Measurements from ENCODE around the gene SLC38A8.

The SLC38A8 gene

DNA sequence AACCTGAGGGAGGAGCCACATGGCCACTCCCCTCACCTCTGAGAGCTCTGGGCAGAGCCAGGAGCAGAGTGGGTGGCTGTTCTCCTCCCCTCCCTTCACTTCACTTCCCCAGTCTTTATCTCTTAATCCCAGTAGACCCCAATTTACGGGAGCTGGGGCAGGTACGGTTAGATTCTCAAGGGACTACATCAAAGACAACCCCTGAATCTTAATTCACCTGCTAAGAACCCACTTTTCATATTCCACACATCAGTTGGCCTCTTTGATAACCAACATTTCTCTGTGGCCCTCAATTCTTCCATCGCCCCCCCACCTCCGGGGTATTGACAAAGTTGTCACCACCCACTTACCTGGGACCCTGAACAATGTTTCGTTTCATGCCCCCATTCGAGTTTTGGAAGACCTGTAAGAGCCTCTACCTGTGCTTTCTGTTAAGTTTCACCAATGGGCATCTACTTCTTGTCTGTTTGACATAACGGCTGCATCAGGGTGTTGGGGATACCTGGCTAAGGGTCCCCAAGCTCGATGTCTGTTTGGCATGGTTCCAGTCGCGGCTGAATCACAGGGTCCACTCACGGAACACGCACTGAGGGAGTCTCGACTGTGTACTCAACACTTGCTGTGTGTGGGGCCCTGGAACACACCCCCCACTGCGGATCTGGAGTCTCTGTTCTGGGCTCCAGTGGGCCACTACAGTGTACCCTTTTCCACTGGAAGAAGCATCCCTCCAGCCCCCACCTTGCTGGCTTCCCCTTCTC, 27.8 kb downstream of the SLC38A8 start:
- TF ChIP-seq CTCF (IDR thresholded peaks at IDR 0.05; ENCODE audit: extremely low read depth, insufficient read depth, missing control alignments), result no peak
- in situ Hi-C loops (cut with MboI; ENCODE audit: low pct_unique_long_range_greater_than_20kb, low sequenced_read_pairs, unreplicated experiment), result no loop called here
- no peak for DNase-seq (ENCODE audit: low spot score)

DNA sequence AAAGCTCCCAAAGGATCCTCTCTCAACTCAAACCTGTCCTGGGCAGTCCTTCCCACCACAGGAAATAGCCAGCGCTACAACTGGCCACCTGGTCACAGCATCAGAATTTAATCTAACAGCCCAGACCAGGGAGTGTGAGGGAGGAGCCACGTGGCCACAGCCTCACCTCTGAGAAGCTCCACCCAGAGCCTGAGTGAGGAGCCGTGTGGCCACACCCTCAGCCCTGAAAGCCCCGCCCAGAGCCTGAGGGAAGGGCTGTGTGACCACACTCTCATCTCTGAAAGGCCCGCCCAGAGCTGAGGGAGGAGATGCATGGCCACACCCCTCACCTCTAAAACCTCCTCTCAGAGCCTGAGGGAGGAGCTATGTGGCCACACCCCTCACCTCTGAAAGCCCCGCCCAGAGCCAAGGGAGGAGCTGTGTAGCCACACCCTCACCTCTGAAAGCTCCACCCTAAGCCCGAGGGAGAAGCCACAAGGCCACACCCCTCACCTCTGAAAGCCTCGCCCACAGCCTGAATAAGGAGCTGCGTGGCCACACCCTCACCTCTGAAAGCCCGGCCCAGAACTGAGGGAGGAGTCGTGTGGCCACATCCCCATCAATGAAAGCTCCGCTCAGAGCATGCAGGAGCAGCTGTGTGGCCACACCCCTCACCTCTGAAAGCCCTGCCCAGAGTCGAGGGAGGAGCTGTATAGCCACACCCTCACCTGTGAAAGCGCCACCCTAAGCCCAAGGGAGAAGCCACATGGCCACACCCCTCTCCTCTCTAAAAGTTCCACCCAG, 28.6 kb downstream of the SLC38A8 start:
- in situ Hi-C loops (cut with MboI; ENCODE audit: low pct_unique_long_range_greater_than_20kb, low sequenced_read_pairs, unreplicated experiment), result no loop called here
- no peak for TF ChIP-seq CTCF (IDR thresholded peaks at IDR 0.05; ENCODE audit: extremely low read depth, insufficient read depth, missing control alignments)
- DNase-seq (ENCODE audit: low spot score), result peak; percentile 81

- in situ Hi-C loops (cut with MboI; ENCODE audit: low pct_unique_long_range_greater_than_20kb, low sequenced_read_pairs, unreplicated experiment), result no loop called here
Observed at GRCh38 chr16:84009282-84009681, 33.3 kb downstream of the SLC38A8 start.

DNA sequence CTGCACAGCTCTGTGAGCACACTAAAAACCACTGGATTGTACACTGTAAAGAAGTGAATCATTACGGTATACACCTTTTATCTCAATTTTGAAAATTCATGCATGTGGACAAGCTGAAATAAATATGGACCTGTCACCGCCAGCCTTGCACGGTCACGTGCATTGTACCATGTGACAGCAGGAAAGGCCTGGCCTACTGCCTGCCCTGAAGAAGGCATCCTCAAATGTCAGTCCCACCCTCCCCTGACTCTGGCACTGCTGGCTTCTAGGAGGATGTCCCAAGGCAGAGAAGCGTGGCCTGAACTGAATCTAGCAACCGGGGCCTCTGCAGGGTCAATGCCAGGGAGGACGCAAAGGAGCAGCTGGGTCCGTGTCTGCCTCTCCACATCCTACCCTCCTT, 34.6 kb downstream of the SLC38A8 start:
- TF ChIP-seq CTCF (IDR thresholded peaks at IDR 0.05; ENCODE audit: extremely low read depth, insufficient read depth, missing control alignments), result no peak
- in situ Hi-C loops (cut with MboI; ENCODE audit: low pct_unique_long_range_greater_than_20kb, low sequenced_read_pairs, unreplicated experiment), result no loop called here
- no peak for DNase-seq (ENCODE audit: low spot score)

More at GRCh38 chr16:84009282-84009681, 33.3 kb downstream of the SLC38A8 start:
- no peak for DNase-seq (ENCODE audit: low spot score)
- TF ChIP-seq CTCF (IDR thresholded peaks at IDR 0.05; ENCODE audit: extremely low read depth, insufficient read depth, missing control alignments), result no peak

DNA sequence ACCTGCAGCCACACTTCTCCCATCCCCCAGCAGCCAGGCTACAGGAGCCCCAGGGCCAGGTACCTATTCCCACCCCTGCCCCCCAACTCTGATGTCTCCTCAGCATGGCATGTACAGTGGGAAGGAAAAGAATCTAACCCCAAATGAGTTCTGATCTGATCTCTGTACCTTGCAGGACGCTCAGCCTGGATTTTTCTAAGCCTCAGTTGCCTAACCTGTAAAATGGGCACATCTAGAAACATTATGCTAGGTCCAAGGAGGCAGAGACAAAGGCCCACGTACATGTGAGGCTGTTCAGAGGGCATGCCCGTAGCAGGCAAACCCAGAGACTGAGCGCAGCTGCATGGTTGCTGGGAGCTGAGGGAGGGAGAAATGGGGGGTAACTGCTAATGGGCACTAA, 35.1 kb downstream of the SLC38A8 start:
- TF ChIP-seq CTCF (IDR thresholded peaks at IDR 0.05; ENCODE audit: extremely low read depth, insufficient read depth, missing control alignments), result no peak
- no peak for DNase-seq (ENCODE audit: low spot score)
- in situ Hi-C loops (cut with MboI; ENCODE audit: low pct_unique_long_range_greater_than_20kb, low sequenced_read_pairs, unreplicated experiment), result no loop called here

DNA sequence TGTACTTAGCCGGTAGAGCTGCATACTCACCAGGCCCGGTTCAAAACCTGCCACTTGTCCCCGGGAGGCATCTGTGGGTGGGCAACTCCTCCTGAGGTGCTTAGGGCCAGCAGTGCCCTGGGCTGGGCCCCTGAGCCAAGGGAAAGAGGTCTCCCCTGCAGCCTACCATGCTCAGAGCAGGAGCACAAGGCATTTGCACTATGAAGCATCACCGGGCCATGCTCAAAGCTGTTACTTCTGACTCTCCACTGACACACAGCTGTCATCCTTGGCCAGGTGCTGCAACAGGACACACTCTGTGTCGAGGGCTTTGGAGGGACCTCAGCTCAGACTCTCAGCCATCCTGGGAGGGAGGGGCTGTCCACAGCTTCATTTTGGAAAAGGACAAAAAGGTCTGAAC, 37.2 kb downstream of the SLC38A8 start:
- TF ChIP-seq CTCF (IDR thresholded peaks at IDR 0.05; ENCODE audit: extremely low read depth, insufficient read depth, missing control alignments), result no peak
- DNase-seq (ENCODE audit: low spot score), result no peak
- in situ Hi-C loops (cut with MboI; ENCODE audit: low pct_unique_long_range_greater_than_20kb, low sequenced_read_pairs, unreplicated experiment), result no loop called here

Measured in GM13977 (cell line).